HFFc6 (cell line): ENCODE data around the gene MED28. TPM values are rescaled to one million over a fixed set of nuclear protein-coding genes. Genes with fewer than 3 reads are reported as not detected.

Experiments
- DNase-seq: peaks from one replicate; pipeline ENCODE4 v3.0.0-alpha.2; 2018
- H3K27ac Mint-ChIP-seq: 2 replicates; pipeline ENCODE4 v1.8.0; 2020; ENCODE audit warnings: mild to moderate bottlenecking, mixed read lengths
- H3K27me3 Mint-ChIP-seq: 2 replicates; pipeline ENCODE4 v1.8.0; 2021; ENCODE audit warnings: mild to moderate bottlenecking, moderate library complexity, mixed read lengths; ENCODE audit not compliant: insufficient read depth
- H3K36me3 Mint-ChIP-seq: 2 replicates; pipeline ENCODE4 v1.8.0; 2021; ENCODE audit warnings: low read depth, mixed read lengths
- H3K4me1 Mint-ChIP-seq: 2 replicates; pipeline ENCODE4 v1.8.0; 2020; ENCODE audit warnings: low read depth, mixed read lengths
- H3K4me3 Mint-ChIP-seq: 2 replicates; pipeline ENCODE4 v1.8.0; 2020; ENCODE audit warnings: mild to moderate bottlenecking, moderate library complexity, mixed read lengths
- H3K9me3 Mint-ChIP-seq: 2 replicates; pipeline ENCODE4 v1.8.0; 2020; ENCODE audit warnings: mild to moderate bottlenecking, mixed read lengths
- total RNA-seq, 6 experiments: library from RNA; stranded (reverse); fragmentation: NEBNext Ultra II Directional; extraction: Animal tissue kit (Norgen Biotek cat#: 25700); gene quantifications; 2 replicates in 1 of 6; 3 replicates in 5 of 6; pipeline ENCODE4 v1.2.3, GENCODE V29; 2021
- TF ChIP-seq, protein P1 (sequence below): fragments of 200-600 bp; sonication (generic); IDR thresholded peaks from 2 replicates; pipeline ENCODE4 v1.5.0; 2021; ENCODE audit warnings: antibody characterized with exemption, mild to moderate bottlenecking

Gene MED28
- total RNA-seq, 6 experiments from 2014 or later = 32.4 to 40.1 (median 36.4) TPM

DNA sequence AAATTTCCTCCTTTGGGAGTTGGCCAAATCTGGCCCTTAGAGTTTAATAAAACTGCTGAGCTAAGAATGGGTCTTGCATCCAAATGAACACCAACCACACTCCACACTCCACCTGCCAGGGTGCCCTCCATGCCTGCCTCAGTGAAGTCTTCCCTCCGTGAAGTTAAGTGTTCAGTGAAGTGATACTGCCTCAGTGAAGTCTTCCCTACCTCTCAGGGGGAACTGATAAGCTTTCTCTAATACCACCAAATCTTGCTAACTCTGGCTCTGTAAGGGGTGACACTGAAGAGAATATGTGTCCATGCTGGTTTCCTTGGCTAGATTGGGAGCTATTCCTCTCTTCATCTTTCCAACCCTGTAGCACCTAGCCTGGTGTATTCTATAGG lies 27.9 kb downstream of the MED28 start:
- Mint-ChIP-seq H3K27ac (no peak overlapping the region), H3K9me3 (peaks cover 8% of the 10 kb centered on the region), H3K27me3 (peaks cover 6% of the 10 kb centered on the region; the same call in 1 of the 2 replicates), H3K4me3 (no peak overlapping the region), H3K36me3 (peaks cover 11% of the 10 kb centered on the region), H3K4me1 (no peaks in the 10 kb centered on the region)
- DNase-seq = no peak
- TF ChIP-seq, protein P1, sequence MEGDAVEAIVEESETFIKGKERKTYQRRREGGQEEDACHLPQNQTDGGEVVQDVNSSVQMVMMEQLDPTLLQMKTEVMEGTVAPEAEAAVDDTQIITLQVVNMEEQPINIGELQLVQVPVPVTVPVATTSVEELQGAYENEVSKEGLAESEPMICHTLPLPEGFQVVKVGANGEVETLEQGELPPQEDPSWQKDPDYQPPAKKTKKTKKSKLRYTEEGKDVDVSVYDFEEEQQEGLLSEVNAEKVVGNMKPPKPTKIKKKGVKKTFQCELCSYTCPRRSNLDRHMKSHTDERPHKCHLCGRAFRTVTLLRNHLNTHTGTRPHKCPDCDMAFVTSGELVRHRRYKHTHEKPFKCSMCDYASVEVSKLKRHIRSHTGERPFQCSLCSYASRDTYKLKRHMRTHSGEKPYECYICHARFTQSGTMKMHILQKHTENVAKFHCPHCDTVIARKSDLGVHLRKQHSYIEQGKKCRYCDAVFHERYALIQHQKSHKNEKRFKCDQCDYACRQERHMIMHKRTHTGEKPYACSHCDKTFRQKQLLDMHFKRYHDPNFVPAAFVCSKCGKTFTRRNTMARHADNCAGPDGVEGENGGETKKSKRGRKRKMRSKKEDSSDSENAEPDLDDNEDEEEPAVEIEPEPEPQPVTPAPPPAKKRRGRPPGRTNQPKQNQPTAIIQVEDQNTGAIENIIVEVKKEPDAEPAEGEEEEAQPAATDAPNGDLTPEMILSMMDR = no peak

GRCh38 chr4:17646693-17647092 lies 32.3 kb downstream of the MED28 start:
- Mint-ChIP-seq H3K27ac (no peak overlapping the region), H3K36me3 (peaks cover 11% of the 10 kb centered on the region), H3K27me3 (peaks cover 7% of the 10 kb centered on the region), H3K9me3 (peaks cover 8% of the 10 kb centered on the region), H3K4me3 (no peak overlapping the region), H3K4me1 (no peaks in the 10 kb centered on the region)
- no peak for DNase-seq
- TF ChIP-seq, protein P1 = no peak

- Mint-ChIP-seq H3K36me3 (peaks cover 10% of the 10 kb centered on the region), H3K27me3 (peaks cover 7% of the 10 kb centered on the region), H3K4me3 (no peak overlapping the region), H3K4me1 (no peaks in the 10 kb centered on the region), H3K27ac (no peak overlapping the region), H3K9me3 (peaks cover 7% of the 10 kb centered on the region)
- TF ChIP-seq, protein P1 = no peak
- DNase-seq = no peak
These were observed 32.9 kb downstream of the MED28 start for GRCh38 chr4:17647176-17647806.

DNA sequence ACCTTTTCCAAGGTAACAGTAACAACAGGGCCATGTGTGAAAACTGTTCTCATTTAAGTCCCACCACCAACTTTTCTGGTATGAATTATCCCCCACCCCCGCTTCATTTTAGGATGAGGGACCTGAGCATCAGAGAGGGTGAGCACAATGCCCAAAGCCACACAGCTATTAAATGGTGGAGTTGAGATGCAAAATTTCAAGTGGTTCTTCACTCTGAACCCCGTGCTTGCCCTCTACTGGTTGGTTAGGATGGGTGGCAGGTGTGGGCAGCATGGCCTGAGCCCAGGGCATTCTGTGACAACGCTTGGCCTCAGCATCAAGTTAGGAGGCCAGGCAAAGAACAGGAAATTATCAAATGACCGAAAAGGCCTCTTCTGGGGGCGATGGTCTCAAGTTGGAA lies 33.5 kb downstream of the MED28 start:
- Mint-ChIP-seq H3K36me3 (0 out of 2 replicates have a peak, but pooled peaks cover 5% of the 10 kb centered on the region), H3K4me1 (no peaks in the 10 kb centered on the region), H3K9me3 (peaks cover under 1% of the 10 kb centered on the region; the same call in 1 of the 2 replicates), H3K27me3 (peaks cover 7% of the 10 kb centered on the region), H3K27ac (no peak overlapping the region), H3K4me3 (no peak overlapping the region)
- no peak for DNase-seq
- TF ChIP-seq, protein P1 = peak; percentile 44

DNA sequence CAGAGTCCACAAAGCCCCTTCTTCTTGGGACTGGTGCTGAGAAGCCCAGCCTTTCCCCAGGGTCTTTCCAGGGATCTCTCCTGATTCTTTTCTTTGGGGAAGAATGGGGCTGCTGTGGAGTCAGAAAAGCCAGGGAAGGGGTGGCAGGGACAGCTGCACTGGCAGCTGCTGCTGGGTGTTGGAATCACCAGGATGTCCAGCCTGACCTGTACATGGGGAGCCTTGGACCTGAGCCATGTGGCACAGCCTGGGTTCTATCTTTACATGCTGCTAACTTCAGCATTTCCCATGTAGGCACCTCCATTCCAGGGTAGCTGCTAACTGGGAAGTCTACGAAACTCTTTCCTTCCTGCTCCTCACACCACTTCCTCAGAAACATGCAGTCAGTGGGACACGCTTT lies 36.0 kb downstream of the MED28 start:
- Mint-ChIP-seq H3K9me3 (no peaks in the 10 kb centered on the region), H3K4me1 (no peaks in the 10 kb centered on the region), H3K27ac (no peak overlapping the region), H3K36me3 (no peaks in the 10 kb centered on the region), H3K27me3 (peaks cover 11% of the 10 kb centered on the region), H3K4me3 (no peak overlapping the region)
- no peak for DNase-seq
- TF ChIP-seq, protein P1 = no peak
